Ecto neural progenitor cell (in vitro differentiated cells): ENCODE data around the gene VPS13D.

Experiments
- DNase-seq: peaks from one replicate; pipeline ENCODE4 v3.0.0-alpha.2; 2018; ENCODE audit warnings: low spot score

Gene VPS13D

DNA sequence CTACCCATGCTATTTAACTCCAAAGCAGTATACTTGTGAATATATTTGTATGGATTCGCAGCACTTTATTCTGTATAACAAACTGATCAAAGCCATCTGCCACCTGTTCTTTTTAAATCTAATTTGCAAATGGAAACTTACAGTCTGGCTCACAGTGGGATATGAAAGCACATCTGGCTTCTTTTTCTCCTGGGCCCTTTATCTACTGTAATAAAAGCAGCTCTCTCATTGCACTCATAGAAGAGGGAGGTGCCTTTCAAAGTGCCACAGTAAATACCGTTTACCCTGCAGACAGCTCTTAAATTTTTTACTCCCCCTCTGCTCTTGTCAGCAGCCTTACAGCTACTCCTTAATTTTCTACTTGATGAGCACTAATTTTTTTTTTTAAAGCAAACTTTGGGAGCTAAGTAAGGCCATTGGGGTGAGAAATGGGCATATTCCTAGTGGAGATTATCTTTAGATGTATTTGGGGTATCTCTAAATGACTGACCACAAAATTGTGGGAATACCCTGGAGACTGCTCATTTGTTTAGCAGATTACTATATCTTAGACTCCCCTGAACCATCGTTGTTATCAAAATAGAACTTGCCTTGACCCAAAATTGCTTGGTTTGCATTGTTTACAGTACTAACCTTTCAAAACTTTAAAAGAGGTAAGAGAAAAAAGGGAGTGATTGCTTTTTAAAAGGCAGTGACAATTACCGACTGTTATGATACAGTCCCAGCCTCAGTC, 110.1 kb downstream of the VPS13D start:
- no peak for DNase-seq

GRCh38 chr1:12340544-12340930, 110.7 kb downstream of the VPS13D start:
- DNase-seq = no peak

- no peak for DNase-seq
Observed at GRCh38 chr1:12341667-12342066, 111.8 kb downstream of the VPS13D start.

DNA sequence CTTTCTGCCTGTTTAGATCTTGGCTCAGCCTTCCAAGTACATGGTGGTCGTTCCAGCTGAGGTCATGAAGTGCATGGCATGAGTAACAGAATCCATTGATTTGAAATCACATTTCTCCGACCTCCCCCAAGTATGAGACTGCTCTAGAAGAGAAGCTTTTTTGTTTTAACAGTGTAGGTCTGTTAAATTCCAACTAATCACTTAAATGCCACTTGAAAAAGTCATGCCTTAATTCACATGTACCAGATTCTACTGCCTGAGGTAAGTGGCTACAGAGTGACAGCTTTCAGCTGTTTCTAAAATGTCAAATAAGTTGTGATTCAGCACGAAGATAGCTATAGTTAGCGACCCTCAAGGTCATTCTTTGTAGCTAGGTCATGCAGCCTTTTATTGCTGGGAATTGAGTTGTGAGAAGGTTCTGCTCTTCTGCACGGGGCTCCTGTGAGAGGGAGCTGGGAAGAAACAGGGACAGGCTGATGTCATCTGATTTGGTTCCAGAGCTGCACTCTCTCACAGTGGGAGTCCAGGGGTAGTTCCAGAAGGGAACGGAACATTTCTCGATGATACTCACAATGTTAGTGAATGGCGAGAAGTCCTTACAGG, 112.7 kb downstream of the VPS13D start:
- DNase-seq = no peak

DNA sequence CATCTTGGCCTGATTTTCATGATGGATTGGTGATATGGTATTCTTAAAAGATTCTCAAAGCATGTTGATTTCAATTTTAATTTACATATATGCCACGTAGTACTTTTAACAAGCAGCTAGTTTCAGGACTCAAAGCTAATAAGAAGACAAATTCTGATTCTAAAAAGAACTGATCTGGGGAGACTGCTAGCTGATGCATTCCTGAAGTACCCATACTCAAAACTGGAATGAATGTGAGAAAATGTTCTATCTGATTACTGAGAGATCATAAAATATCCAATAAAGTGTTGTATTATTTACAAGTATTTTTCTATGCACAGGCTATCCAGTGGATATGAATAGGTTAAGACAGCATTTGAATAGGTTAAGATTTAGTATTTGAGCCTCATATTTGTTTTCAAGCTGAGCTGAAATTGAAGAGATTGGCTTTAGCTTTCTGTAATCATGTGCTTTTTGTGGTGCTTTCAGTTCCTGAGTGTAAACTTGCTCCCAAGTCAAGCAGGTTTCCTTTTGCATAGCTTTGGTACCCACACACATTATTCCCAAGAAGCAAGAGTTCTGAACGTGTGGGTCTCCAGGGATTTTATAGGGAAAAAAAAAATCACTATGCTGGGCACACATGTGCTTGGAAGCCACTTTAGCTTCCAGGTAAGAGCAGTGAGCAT, 114.1 kb downstream of the VPS13D start:
- no peak for DNase-seq

- no peak for DNase-seq
Observed at GRCh38 chr1:12344596-12345349, 114.9 kb downstream of the VPS13D start.

DNA sequence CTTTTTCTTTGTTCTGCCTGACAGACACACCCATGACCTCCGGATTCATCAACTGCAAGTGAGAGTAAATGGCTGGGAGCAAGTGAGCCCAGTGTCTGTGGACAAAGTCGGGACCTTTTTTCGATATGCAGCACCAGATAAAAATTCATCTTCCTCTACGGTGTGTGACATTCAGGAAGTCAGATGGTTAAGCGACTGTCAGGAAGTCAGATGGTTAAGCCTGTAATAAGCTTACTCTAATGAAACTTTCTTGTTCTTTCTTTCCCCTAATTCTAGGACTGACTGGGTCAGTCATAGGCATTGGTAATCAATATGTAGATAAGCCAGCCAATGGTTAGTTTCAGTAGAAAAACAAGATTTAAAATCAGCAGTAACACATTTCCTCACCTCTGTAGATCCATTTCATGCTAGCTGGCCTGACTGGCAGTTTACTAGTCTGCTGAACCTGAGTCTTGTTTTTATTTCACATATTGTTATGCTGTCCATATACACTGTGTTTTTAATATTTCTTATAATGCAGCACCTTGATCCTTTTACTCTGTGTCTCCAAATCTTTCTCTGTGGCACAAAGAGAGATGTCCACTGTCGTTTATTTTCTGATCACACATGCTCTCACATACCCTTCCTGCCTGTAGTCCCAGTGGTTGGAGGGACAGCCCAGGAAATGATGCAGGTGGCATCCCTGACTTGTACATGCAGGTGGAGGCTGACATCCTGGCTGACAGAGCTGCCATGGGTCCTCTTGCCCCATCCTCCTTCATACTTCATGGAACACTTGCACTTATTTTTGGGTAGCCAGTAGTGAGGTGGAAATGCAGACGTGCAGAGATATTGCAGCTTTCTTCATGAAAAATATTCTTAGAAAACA, 115.8 kb downstream of the VPS13D start:
- no peak for DNase-seq

DNA sequence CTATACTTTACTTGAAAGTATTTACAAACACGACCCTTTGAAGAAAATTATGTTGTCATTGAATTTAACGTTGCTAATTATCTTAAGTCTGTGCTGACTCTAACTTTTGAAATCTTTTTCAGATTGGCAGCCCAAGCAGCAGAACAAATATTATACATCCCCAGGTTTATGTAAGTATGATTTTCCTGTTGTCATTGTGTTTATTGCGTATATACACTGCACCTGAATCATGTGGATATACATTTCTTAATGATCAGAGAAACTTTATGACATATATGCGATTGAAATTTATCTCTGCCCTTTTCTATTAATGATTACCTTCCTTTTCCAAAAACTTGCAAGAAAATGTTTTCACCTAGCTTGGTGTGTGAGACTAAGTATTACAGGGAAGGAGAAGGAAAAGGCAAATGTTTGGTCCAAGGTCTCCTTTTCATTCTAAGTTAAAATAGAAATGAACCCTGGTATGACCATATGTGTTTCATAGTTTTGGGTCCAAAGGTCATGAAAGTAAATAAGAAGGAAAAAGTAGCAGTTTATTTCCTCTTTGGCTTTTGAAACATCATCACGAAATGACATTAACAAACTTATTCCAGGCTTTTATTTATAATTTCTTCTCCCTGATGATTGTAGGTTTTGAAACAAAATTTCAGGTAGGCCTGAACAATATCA, 116.8 kb downstream of the VPS13D start:
- DNase-seq = no peak

DNA sequence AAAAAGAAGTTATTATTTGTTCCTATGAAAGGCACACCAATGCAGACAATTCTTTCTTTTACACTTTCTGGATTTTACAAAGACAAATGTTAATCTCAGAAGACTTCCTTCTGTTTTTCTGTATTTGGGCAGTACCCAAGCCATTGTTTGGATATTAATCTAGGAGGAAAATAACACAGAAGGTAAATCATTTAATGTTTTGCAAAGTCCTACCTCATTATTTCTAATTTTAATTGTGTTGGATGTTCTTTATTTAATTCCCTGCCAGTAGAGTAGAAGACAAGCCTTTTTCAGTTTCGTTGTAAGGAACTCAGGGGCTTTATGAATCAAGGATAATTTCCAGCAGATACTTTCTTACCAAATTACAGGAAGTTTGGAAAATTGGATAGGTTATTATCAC, 118.3 kb downstream of the VPS13D start:
- DNase-seq = no peak

- DNase-seq = no peak
Observed at GRCh38 chr1:12353981-12354380, 124.2 kb downstream of the VPS13D start.

DNA sequence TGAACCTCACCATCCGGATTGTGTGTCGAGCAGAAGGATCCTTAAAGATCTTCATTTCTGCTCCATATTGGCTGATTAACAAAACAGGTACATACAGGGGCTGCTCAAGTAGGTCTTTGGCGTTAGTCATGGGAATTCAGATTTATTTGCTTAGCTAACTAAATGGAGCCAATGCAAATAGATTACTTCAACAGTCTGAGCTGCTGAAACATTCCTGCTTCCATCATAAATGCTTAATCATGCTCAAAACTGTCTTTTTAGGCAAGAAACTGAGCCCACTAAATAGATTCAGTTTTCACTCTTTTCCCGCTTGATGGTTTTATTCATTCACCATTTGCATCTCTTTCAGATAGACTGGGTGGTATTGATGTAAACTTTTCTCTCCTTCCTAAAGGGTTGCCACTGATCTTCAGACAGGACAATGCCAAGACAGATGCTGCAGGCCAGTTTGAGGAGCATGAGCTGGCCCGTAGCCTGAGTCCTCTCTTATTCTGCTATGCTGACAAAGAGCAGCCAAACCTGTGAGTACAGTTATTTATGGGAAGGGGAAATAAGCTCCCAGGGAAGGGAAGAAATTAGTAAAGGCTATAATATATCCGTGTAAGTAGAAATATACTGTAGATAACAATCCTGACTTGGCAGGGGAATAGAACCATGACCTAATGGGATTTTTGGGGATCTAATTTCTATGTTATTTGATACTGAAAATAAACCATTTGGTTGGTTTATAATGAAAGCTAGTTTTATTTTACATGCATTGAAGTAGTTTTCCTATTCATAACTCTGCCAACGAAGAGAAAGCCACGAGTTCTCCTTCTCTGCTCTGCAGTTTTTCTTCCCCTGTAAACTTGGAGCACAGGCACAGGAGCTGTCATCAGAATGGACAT, 126.4 kb downstream of the VPS13D start:
- DNase-seq = no peak

GRCh38 chr1:12358499-12358898, 128.7 kb downstream of the VPS13D start:
- no peak for DNase-seq

- DNase-seq = no peak
Observed at GRCh38 chr1:12359359-12360133, 129.7 kb downstream of the VPS13D start.

DNA sequence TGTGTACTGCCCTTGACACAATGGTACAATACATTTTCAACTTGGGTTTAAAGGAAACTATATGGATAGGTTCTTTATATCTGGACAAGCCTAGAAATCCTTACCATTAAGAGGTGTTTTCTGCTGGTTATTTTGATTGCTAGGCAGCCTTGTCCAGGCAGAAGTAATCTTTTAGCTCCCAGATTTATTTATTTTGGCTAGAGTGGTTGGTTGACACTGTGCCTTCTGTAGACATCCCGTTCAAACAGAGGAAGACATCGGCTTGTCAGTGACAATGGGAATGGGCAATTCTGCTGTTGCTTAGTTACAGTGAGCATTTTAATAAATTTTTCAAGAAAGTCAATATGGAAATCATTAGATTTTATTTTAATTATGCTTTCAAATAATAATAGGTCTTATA, 138.8 kb downstream of the VPS13D start:
- DNase-seq = no peak

- no peak for DNase-seq
Observed at GRCh38 chr1:12369258-12369657, 139.4 kb downstream of the VPS13D start.

DNA sequence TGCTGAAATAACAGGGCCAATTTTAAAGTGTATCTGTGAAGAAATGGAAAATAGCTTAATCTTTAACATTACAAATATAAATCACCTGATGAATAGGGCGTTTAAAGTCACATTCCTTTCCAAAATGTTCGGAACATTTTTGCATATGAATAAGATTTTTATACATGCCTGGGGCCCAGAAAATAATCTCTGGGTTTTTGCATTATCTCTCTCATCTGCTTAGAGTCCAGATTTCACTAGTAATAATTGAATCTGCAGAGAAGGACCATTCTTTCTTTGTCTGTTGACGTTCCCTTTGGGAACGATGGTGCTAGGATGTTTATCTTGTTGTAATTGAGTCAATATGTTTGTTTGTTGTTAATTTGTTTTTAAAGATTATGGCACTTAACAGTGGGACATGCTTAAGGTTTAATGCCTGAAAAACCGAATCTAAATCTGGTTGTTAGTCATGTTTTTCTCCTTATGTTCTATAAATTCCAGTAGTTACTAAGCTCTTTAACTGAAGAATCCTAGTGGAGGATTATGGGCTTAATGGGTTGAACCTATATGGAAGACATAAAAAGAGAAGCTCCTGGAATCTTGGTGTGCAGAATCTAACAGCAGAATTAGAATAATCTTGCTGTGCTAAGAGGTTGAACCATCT, 140.6 kb downstream of the VPS13D start:
- no peak for DNase-seq

GRCh38 chr1:12371053-12371452, 141.2 kb downstream of the VPS13D start:
- DNase-seq = no peak

DNA sequence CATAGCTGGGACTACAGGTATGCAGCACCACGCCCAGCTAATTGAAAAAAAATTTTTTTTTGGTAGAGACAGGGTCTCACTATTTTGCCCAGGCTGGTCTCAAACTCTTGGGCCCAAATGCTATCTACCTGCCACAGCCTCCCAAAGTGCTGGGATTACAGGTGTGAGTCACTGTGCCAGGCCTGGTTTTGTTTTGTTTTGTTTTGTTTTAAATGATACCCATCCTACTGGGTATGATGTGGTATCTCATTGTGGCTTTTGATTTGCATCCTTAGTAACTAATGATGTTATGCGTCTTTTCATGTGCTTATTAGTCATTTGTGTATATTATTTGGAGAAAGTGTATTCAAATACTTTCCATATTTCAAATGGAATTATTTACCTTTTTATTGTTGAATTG, 142.3 kb downstream of the VPS13D start:
- no peak for DNase-seq

GRCh38 chr1:12372761-12373160, 142.9 kb downstream of the VPS13D start:
- no peak for DNase-seq
